ENCODE results near the gene SUSD6.
A peak's percentile ranks its signal among the peaks of the same experiment; 100 is the strongest.
"Not testable (repeated sequence)": the region's sequence is repeated elsewhere in the genome, so short reads cannot be mapped to it uniquely, and the experiment has no call there.

The SUSD6 gene

DNA sequence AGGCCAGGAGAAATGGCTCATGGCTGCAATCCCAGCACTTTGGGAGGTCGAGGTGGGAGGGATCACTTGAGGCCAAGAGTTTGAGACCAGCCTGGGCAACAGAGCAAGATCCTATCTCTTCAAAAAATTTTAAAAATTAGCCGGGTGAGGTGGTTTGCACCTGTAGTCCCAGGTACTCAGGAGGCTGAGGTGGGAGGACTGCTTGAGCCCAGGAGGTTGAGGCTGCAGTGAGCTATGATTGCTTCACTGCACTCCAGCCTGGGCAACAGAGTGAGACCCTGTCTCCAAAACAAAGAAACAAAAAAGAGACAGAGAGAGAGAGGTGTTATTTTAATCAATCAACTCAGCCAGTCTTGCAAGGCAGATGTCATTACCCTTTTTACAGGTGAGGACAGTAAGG, 107.2 kb downstream of the SUSD6 start:
- not testable (repeated sequence) for DNase-seq

DNA sequence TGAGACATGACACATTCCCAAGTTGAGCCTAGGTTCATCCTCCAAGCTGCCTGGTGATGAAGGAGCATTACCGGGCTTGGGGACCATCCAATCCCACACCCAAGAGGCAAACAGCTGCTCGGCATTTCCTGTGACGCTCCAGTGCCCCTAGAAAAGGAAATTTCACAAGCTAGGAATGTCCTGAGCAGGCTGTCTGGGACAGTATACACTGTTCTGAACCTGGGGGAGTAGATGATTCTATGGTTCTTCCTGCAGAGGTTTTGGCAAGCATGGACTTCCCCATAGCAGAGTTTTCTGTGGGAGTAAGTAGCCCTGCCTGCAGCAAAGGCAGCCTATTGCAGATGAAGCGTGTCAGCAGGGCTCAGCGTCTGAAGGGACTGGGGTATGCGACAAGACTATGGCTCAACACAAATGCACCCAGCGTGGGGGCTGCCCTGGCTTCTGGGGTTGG, 108.1 kb downstream of the SUSD6 start:
- no peak for DNase-seq

DNA sequence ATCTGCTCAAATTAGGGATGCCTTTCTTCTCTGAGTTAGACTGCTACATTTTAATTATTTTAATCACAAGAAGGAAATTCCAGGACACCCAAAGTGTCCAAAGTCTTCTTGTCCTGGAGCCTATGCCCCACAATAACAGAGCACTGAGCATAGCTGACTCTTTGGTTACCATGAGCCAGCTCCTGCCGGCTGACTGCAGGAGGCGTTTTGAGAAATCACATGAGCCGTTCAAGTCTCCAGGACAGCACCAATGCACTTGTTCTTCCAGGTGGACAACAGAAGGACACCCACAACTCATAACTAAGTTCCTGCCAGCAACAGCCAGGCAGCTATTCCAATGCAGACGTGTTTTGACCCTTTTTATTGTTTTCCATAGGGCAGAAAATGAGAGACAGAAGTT, 109.5 kb downstream of the SUSD6 start:
- DNase-seq, result no peak

DNA sequence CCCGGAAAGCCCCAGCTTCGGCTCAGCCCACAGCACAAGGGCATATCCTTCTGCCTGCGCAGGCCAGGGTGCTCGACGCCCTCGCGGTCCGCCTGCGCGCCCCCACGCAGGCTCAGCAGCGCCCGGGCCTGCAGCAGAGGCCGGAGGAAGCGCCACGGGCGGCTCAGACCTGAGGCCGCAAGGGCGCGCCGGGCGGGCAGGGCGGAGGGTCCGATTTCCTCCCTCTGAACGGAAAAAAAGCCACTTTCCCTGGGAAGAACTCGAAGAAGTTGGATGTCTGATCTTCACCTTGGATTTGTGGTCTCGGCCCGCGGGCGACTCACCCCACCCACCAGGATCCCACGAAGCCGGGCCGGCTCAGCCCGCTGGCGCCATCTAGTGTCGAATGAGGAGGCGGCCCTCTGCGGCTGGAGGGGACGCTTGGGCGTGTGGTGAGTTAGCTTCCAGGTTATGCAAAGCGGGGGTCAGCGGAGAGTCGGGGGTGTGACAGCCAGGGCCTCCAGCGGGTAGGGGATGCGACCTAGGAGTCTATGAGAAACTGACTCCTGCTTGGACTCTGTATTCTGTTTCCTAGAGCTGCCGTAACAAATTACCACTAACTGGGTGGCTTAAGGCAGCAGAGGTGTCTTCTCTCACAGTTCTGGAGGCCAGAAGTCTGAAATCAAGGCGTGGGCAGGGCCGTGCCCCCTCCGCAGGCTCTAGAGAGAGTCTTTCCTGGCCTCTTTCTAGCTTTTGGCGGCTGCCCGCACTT, 115.5 kb downstream of the SUSD6 start:
- DNase-seq, result peak; percentile 88

DNA sequence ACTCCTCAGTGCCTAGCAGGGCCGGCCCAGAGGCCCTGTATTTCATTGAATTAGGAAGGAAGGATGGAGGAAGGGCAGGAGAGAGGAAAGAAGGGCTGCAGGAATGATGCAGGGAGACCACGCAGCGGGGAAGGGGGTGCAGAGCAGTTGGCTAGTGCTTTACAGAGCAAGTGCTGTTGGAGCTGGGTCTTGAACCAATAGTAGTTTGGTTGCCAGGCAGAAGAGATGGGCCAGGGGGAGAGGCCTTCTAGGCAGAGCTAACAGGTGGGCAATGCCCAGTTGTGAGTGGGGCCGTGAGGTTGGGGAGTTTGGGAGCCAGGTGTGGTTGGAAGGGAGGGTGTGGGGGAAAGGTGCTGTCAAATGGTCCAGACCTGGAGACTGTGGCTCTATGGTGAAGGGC, 116.5 kb downstream of the SUSD6 start:
- no peak for DNase-seq

DNA sequence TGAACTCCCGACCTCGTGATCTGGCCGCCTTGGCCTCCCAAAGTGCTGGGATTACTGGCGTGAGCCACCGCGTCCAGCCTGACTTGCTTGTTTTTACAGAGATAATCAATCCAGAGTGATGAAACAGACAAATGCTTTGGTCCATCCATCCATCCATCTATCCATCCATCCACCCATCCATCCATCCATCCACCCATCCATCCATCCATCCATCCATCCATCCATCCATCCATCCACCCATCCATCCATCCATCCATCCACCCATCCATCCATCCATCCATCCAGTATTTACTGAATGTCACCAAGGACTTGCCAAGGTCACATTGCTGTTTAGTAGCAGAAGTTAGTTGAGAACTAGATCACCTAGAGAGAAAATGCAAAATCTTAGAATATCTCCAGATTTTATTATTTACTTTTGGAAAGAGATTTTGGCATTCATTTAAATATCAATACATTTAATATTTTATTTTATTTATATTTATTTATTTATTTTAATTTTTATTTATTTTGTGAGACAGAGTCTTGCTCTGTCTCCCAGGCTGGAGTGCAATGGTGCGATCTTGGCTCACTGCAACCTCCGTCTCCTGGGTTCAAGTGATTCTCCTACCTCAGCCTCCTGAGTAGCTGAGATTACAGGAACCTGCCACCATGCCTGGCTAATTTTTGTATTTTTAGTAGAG, 120.7 kb downstream of the SUSD6 start:
- DNase-seq, result not testable (repeated sequence)

DNA sequence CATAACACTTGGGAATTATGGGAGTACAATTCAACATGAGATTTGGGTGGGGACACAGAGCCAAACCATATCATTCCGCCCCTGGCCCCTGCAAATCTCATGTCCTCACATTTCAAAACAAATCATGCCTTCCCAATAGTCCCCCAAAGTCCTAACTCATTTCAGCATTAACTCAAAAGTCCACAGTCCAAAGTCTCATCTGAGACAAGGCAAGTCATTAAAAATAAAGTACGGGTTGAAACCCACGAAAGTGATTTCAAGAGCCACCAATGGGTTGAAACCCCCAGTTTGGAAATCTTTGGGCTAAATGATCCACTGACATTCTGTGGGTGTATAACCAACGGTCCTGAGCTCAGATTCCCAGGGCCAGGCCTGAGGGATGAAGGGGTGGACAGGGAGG, 125.0 kb downstream of the SUSD6 start:
- not testable (repeated sequence) for DNase-seq

DNA sequence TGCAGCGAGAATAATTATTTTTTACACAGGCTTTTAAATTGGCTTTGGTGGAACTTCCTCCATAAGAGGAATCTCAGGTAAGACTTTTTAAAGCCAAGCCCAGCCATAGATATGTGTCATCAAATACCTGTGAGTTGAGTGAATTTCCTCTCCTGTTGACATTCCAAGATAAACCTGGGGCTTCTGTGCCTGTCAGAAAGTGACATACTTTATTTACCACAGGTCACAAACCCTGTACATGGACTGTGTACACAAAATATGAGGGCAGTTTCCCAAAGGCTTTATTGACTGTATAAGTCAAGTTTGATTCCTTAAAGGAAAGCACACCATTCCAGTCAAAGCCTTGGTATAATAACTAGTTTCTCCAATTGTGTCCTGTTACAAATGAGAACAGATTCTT, 129.7 kb downstream of the SUSD6 start:
- no peak for DNase-seq

DNA sequence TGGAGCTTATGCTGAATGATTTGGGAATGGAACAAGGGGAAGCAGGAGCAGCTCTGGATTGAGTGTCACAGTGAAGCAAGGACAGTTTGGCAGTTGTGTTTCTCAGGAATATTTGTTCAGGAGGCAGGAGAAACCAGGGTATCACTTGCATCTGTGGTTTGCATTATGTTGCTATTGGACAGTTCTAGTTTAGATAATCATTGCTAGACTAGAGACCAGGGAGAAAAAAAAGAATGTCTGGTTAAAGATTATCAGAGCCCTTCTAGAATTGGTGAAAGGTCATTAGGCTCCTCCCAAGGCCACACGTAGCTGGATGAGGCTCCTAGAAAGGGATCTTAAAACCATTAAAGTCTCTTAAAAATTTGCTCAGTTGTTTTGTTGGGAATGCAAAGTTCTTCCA, 138.6 kb downstream of the SUSD6 start:
- no peak for DNase-seq

DNA sequence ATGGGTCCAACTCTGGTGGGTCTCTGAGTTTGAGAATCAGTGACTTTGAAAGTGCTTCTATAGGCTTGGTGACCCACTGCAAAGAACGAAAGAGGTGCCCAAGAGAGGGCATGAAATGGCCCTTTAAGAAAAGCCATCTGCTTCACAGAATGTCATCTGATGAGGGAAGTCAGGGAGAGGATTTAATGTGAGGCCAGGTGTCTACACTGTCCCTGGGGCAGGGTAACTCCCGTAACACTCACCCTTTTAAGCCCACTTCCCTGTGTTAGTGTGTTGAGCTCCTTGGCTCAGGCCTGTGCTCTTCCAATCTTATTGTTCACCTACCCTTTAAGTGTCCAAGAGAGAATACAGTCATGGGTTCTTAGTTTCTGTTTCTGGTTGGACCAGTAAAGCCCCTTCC, 139.1 kb downstream of the SUSD6 start:
- no peak for DNase-seq

DNA sequence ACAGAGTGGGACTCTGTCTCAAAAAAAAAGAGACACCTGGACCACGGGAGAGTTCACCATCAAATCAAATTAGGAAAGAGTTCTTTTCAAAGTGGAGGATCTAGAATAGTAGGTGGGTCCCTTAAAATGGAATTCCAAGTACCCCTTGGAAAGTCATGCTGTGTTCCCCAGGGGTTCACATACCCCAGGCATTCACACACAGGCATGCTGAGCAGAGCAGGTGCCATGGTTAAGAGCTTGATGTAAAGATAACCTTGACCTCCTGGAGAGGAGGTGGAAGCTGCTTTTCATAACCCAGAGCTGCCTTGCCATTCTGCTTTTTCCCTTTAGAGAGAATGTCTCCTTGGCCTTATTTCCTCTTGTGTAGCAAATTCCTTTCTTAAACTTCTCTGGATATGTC, 141.4 kb downstream of the SUSD6 start:
- no peak for DNase-seq

DNA sequence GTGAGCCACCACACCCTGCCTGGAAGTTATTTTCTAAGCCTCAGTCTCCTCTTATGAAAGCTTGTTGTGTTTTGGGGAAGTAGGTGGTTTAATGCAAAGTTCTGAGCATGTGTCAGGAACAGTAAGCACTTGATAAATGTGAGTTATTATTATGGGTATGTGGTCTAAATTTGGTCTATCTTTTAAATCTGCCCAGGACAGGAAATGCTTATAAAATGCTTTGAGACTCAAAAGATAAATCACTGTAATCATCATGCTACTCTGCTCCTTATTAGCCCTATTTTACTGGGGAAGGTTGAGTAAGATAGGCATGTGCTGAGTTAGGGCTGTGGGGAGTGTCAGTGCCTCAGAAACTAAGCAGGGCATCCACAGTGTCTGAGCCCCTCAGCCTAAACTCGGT, 142.5 kb downstream of the SUSD6 start:
- DNase-seq, result no peak

DNA sequence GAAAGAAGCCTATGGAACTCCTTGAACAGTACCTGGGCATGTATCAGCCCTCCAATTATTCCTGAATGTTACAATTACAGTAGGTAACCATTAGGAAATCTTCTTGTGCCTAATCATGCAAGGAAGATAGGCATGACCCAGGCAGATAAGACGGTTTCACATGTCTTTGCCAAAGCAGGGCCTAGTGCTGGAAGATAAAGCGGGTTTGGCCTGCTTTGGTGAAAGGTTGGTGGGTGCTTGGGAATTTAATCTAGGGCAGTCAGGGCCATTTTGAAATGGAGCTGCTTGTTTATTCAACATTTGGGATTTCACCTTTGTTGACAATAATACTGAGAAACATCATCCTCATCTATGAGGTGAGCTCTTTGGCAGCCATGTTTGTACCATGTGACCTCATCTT, 143.1 kb downstream of the SUSD6 start:
- no peak for DNase-seq

DNA sequence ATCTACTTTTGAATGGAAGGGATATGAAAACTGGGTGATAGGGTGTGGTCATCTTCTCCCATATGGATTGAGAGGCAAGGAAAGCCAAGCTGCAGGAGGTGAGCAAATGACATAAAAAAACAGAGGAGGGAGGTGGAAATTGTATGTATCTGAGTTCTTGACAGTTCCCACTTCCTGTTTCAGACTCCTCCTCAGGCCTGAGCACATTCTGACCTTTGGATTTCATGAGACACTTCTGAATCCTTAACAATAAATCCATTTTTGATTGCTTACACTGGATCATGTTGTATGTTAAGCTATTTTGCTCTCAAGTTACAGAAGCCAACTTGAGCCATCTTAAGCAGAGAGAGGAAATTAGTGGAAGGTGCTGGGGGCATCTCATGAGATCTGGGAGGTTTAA, 143.9 kb downstream of the SUSD6 start:
- no peak for DNase-seq

DNA sequence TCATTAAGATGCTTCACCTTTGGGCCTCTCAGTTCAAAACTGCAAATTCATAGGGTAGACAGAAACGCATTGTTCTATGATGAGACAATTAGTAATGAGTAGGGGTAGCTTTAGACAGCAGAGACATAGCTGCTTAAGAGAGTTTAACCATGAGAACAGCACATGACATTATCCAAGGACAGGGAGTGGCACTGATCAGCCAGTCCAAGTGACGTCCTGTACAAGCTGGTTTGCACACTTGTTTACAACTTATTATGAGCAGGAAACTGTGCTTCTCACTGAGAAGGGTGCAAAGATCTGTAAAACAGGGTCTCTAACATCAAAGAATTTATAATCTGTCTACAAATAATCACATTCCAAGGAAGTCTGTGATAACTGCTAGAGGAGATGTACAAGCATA, 144.4 kb downstream of the SUSD6 start:
- DNase-seq, result no peak

DNA sequence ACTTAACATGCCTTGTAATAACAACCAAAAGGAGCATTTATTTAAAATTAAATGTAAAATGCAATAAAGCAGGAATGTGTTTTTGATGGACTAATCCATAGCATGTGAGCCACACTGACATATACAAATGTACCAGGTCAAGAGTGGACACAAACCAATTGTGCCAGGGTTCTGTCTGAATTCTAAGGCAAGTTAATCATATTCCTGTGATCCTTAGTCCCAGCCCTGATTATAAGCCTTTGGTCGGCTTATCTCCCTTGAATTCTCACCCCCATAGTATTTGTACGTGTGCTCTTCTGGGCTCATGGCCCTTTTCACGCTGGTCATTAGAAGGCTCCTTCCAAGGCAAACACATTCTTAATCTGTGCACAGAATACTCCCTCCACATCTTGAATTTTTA, 144.9 kb downstream of the SUSD6 start:
- no peak for DNase-seq

DNA sequence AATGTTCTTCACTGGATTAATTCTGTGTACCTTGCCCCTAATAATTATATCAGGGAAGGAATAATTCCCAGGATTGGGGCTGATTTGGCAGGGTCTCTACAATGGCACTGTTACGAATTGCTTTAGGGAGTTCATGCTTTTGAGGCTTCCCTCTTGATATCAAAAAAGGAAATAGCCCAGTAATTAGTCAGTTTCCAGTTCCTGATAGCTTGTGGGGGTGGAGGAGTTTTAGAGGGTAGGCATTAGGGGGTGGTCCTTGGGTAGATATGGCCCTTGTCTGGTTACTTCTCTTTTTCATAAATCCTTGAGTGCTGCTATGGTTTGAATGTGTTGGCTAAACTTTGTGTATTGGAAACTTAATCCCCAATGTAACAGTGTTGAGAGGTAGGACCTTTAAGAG, 149.4 kb downstream of the SUSD6 start:
- DNase-seq, result no peak

DNA sequence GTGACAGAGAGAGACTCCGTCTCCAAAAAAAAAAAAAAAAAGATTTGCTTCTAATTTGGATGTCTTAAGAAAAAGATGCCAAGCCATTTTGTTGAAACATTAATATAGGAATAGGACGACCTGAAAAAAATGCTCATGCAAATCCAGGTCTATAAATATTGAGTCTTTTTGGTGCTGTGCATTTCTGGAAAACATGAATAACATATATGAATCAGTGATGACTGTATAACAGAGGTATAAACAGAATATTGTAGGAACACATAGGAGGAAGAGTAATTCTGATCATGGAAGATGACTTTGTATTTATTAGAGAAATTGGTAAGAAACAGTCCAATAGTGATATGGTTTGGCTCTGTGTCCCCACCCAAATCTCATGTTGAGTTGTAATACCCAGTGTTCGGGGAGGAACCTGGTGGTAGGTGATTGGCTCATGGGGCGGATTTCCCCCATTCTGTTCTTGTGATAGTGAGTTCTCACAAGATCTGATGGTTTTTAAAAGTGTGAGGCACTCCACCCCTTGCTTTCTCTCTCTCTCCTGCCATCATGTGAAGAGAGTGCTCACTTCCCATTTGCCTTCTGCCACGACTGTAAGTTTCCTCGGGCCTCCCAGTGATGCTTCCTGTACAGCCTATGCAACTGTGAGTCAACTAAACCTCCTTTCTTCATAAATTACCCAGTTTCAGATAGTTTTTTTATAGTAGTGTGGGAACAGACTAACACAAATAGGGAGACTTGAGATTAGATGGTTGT, 152.5 kb downstream of the SUSD6 start:
- DNase-seq, result peak; percentile 4
